CD4-positive, alpha-beta T cell treated with Interleukin-15 for 4 hours (primary cell): ENCODE data around the gene GRIP1.
A peak's percentile ranks its signal among the peaks of the same experiment; 100 is the strongest.

Source experiments
- DNase-seq: peaks from one replicate; pipeline ENCODE4 v3.0.0-alpha.2; 2020; ENCODE audit warnings: low spot score

GRIP1 gene, protein sequence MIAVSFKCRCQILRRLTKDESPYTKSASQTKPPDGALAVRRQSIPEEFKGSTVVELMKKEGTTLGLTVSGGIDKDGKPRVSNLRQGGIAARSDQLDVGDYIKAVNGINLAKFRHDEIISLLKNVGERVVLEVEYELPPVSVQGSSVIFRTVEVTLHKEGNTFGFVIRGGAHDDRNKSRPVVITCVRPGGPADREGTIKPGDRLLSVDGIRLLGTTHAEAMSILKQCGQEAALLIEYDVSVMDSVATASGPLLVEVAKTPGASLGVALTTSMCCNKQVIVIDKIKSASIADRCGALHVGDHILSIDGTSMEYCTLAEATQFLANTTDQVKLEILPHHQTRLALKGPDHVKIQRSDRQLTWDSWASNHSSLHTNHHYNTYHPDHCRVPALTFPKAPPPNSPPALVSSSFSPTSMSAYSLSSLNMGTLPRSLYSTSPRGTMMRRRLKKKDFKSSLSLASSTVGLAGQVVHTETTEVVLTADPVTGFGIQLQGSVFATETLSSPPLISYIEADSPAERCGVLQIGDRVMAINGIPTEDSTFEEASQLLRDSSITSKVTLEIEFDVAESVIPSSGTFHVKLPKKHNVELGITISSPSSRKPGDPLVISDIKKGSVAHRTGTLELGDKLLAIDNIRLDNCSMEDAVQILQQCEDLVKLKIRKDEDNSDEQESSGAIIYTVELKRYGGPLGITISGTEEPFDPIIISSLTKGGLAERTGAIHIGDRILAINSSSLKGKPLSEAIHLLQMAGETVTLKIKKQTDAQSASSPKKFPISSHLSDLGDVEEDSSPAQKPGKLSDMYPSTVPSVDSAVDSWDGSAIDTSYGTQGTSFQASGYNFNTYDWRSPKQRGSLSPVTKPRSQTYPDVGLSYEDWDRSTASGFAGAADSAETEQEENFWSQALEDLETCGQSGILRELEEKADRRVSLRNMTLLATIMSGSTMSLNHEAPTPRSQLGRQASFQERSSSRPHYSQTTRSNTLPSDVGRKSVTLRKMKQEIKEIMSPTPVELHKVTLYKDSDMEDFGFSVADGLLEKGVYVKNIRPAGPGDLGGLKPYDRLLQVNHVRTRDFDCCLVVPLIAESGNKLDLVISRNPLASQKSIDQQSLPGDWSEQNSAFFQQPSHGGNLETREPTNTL

GRCh38 chr12:66678338-66679275 lies at the start of gene GRIP1:
GRIP1 (minus strand) TSS chr12:66679076; CDS start chr12:66678904, 172 bp downstream.
- DNase-seq = no peak

DNA sequence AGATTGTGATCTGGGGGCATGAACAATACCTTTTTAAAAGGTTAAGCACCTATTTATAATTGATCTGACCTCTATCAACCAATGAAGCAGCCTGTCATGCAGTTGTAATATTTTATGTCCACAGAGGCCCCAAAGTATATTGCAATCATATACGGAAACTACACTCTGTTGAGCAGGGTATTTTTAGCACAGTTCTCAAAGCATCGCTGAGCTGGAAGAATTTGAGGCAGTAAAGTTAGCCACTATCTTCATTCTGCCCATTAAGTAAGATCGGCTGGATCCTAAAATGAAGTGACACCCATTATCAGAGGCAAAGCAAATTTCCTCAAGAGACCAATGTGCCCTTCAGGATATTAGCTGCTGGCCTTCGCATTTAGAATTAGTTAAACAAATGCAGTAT lies 47.7 kb upstream of the GRIP1 start:
- no peak for DNase-seq

- DNase-seq = no peak
Observed at GRCh38 chr12:66725031-66725430, 46.2 kb upstream of the GRIP1 start.

DNA sequence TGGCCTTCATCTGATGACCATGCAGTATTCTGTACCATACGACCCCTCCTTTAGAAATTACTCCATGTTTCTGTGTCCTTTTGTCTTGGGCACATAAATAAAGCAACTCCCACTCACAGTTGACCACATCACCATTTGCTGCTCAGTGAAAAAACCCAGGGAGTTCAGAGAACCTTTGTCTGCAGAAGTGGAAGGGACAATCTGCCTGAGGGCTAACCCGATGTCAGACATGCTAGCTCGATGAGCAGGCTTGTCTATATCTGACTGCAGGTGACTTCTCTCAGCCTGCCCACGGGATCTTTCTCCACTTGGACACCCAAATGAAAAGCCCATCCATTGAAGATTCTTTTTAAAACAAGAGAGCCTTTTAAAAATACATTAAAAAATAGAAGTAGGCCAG lies 45.7 kb upstream of the GRIP1 start:
- DNase-seq = no peak

- no peak for DNase-seq
Observed at GRCh38 chr12:66724026-66724425, 45.1 kb upstream of the GRIP1 start.

DNA sequence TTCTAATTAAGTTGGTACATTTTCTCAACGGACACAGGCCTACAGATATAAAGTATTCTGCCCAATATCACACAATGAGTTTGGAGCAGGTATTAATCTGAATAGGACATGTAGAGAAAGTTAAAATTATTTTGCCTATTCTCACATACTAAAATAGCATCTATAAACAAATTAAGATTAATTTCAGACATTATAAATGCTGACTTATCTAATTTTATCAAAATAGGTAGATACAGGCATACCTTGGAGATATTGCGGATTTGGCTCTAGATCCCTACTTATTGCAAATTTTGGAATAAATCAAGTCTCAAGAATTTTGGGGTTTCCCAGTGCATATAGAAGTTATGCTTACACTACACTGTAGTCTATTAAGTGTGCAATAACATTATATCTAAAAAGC lies 41.0 kb upstream of the GRIP1 start:
- DNase-seq = no peak

DNA sequence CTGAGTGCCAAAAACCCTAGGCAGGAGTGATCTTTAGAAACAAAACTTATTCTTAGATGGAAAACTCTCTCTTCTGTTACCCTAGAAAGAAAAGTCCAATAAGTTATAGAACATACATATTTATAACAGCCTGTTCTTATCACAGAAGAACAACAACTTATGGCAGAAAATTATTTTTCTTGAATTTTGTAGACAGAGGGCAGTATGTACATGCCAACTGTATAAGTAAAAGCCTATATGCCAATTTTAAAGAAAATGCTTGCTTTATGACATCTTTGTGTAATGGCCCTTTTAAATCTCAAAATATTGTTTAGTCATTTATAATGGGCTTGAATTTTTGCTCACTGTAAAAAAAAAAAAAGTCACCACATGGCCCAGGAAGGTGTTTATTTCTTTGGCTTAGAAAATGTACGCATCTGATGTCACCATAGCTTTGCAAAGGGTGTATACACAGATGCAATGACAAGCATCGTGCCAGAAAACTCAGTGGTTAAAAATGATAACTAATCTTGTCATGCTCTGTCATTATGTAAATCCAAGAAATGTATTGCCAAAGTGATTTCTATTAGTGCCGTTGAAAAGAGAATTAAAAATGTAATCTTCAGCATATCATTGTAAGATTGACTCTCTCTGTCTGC lies 38.3 kb upstream of the GRIP1 start:
- DNase-seq = no peak

- DNase-seq = no peak
Observed at GRCh38 chr12:66716522-66716921, 37.6 kb upstream of the GRIP1 start.

- no peak for DNase-seq
Observed at GRCh38 chr12:66714709-66715108, 35.8 kb upstream of the GRIP1 start.

GRCh38 chr12:66713984-66714383 lies 35.1 kb upstream of the GRIP1 start:
- DNase-seq = no peak

DNA sequence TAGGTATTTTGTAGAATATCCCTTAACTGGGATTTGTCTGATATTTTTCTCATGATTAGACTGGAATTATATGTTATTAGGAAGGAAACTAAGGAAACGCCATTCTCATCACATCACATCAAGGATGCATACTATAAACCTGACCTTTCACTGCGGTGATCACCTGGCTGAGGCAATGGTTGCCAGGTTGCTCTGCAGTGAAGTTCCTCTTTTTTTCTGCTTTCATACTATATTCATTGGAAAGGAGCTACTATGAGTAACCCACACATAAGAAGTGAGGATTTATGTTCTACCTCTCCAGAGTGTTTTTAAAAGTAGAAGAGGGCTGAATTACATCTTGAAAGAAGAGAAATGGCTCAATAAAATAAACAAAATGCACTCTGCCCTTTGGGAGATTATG lies 31.0 kb upstream of the GRIP1 start:
- no peak for DNase-seq

DNA sequence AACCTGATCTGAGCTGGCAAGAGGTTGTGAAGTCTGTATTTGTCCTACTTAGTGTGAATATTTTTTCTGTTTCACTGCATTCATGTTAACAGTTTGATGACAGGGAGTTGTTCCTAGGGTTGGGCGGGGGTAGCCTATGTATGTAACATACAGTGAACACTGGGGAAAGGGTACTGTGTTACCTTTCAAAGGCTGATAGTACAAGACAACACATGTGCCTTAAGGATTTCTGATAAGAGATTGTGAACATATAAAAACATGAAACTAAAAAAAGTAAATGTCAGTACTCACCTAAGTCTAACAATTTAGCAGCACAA lies 30.5 kb upstream of the GRIP1 start:
- no peak for DNase-seq

DNA sequence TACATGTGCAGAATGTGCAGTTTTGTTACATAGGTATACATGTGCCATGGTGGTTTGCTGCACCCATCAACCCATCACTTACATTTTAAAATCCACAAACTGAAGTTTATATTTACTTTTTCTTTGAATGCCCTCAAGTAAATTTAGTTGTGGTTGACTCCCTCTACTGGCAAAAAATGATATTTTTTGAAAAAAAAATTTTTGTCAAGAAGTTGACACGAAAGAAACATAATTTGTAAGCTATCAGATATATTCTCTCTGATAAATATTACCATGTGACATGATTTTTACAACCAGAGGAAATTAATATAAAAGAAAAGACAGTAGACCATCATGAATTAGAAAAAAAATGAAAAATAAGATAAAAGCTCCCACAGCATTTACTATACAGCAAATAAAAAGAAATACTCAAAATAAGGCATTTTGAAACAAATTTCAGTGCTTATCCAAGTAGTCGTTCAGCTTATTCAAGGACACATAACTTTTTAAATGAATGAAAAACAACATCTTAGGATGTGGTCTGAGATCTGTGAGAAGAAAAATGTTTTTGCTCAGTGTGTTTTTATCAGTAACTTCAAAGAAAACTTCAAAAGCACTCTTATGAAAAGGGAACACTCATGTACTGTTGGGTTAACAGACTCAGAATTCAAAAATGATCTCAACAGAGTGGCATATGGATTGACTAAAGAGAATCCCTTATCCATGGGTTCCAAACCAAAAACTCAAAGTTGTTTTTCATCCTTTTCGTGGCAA lies 30.0 kb upstream of the GRIP1 start:
- peak; percentile 10 for DNase-seq

DNA sequence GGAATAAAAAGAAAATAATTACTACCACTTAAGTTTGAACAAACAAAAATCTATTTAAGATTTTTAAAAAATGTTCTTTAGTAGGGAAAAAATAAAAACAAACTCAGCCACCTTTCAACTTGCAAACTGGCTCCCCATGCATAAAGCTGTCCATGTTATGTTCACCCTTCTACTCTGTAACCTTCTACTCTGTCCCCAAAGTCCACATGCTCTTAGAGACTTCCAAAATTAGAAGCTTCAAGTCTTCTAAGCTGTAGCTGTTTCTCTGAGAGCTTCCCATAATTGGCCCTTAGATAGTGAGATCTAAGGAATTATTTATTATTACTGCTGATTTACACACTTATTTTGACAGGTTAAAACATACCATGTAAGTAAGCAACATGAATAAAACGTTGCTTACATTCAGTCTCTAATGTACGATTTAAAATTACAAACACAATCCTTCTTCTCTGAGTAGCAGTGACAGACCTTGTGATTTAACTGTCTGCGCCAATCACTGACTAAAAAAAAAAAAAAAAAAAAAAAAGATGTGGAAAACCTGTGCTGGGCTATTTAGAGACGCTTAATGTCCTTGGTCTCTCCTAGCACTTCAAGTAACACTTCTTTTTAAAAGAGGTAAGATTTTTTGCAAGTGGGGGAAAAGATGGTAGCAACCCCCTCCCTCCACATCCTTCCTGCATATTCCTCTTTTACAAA lies 28.3 kb upstream of the GRIP1 start:
- no peak for DNase-seq

DNA sequence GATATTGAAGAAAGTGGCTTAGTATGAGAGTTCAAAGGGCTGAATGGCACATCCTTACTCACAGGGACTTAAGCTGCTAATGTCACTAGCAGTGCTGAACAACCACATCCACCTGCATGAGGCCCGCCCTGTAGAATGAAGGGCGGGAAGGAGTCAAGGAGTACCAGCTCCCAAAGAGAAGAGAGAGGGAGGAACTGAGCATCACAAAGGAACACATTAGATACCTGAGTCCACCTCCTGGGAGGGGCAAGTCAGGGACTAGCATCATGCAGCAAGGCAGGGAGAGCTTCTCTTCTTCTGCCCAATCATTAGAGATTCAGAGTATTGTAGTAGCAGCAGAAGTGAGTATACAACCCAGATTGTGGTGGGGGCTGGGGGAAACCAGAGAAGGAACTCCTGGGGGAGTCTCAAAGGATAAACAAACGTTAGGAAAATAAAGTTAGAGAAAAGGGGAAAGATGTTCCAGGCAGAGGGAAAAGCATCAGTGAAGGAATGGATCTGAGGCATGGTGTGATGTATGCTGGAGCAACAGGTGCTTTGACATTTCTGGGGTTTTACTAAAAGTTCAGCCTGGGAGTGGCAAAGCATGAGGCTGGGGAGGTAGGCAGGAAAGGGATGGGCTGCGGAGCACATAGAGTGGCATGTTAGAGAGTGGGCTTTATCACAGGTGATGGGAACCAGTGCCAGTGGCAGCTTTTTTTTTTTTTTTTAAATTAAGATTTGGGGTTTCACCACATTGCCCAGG lies 21.0 kb upstream of the GRIP1 start:
- no peak for DNase-seq

- DNase-seq = no peak
Observed at GRCh38 chr12:66698558-66698957, 19.7 kb upstream of the GRIP1 start.

- DNase-seq = no peak
Observed at GRCh38 chr12:66697404-66697803, 18.5 kb upstream of the GRIP1 start.

DNA sequence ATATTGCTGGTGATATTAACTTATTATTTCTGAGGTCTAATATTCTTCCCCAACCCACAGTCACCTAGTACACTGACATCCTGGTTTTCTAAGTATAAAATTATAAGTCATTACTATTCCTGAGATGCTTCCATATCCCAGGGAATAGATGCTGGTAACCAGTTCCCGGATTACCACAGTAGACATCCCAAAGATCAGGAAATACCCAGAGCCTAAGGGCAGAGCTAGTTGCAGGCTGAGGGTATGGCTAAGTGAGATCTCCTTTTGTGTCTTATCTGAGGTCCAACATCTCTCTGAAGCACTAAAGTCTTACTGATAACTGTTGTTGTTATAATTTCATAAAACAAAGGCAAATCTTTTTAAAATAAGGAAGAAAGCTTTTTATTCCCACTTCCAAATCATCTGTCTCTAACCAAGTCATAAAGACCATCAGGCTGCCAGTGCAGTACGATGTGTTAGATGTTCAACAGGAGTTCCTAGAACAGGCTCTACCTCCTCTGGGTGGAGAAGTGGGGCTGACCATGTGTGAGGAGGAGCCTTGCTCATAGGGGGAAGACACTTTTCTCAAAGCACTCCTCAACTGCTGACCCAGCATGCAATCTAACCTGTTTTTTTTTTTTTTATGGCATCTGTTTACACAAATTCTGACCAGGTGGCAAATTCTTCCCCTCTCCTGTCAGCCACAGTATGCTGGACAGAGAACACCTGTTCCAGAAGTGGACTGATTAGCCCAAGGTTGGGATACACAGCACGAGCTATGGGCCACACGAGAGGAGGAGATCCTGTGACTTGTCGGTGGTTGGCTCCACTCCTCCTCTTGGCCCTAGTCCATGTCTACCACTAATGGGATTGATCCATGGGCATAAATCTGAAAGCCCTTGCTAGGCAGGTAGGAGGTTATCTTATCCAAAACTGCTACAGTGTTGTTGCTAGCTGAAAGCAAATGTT lies 16.1 kb upstream of the GRIP1 start:
- no peak for DNase-seq
